Central memory CD8-positive, alpha-beta T cell (primary cell): Measurements from ENCODE around the gene USP53.
"Not testable (repeated sequence)": the region's sequence is repeated elsewhere in the genome, so short reads cannot be mapped to it uniquely, and the experiment has no call there.

Source experiments
- ATAC-seq: fragments of 150-1000 bp; cut with Tn5 transposase; replicated peaks from 2 replicates; pipeline ENCODE4 v1.10.0; 2022; ENCODE audit warnings: mild to moderate bottlenecking, moderate FRiP score, moderate number of reproducible peaks; ENCODE audit not compliant: poor library complexity, severe bottlenecking; ENCODE audit errors: extremely low read depth
- DNase-seq, 2 donors: peaks; one replicate each; pipeline ENCODE4 v3.0.0; 2021; ENCODE audit warnings: low spot score in 2 of 2
- H3K27ac Mint-ChIP-seq: one replicate; pipeline ENCODE4 v1.8.0; 2022; ENCODE audit warnings: low read depth, mild to moderate bottlenecking, moderate library complexity, mixed read lengths
- H3K27me3 Mint-ChIP-seq: one replicate; pipeline ENCODE4 v1.8.0; 2022; ENCODE audit warnings: mixed read lengths
- H3K36me3 Mint-ChIP-seq: one replicate; pipeline ENCODE4 v1.8.0; 2022; ENCODE audit warnings: mild to moderate bottlenecking, moderate library complexity, mixed read lengths; ENCODE audit not compliant: insufficient read depth
- H3K4me1 Mint-ChIP-seq: one replicate; pipeline ENCODE4 v1.8.0; 2022; ENCODE audit warnings: mixed read lengths
- H3K4me3 Mint-ChIP-seq: one replicate; pipeline ENCODE4 v1.8.0; 2022; ENCODE audit warnings: mild to moderate bottlenecking, moderate library complexity, mixed read lengths
- H3K9me3 Mint-ChIP-seq: one replicate; pipeline ENCODE4 v1.8.0; 2022; ENCODE audit warnings: mixed read lengths

USP53 gene

DNA sequence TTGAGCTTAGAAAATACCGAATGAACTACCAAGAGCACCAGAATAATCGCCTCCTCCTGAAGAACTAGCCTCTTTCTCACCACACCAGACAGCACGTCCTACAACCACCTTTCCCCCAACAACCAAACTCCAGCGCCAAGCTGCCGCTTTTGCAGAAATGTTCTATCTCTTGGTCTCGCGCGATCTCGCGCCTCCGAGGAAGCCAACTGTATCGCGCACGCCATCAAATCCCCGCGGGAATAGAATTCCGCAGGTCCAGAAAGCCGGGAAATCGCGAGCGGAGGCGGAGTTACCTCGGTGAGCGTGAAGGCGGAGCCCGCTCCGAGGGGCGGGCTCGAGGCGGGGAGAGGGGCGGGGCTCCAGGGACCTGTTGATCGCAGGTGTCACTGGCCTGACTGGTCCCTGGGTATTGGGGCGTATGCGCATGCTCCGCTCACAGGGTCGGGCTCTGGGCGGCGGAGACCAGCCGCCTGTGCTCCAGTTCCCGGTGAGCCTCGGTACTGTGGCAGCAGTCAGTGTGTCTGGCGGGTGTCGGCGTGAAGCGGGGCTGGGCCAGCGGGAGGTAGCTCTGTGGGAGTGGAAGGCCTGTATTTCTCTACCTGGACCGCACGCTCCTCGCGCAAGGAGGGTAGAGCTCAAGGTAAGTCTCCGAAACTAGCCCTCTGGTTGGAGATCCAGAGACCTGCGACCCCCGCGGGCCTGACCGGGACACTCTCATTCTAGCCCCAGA, at the start of gene USP53:
Gene USP53 (plus strand): TSS at position 480 of the 730 bp plus-strand sequence. CDS start 27,047 bp downstream, outside the sequence.
- Mint-ChIP-seq H3K4me1 (peaks cover 27% of the 10 kb centered on the region), H3K9me3 (no peaks in the 10 kb centered on the region), H3K36me3 (peaks cover 11% of the 10 kb centered on the region), H3K27ac (peak within 1 kb of the TSS; percentile 96), H3K4me3 (peak within 1 kb of the TSS; percentile 94), H3K27me3 (no peaks in the 10 kb centered on the region)
- ATAC-seq (peak; percentile 89), DNase-seq (peak; percentile 91)

DNA sequence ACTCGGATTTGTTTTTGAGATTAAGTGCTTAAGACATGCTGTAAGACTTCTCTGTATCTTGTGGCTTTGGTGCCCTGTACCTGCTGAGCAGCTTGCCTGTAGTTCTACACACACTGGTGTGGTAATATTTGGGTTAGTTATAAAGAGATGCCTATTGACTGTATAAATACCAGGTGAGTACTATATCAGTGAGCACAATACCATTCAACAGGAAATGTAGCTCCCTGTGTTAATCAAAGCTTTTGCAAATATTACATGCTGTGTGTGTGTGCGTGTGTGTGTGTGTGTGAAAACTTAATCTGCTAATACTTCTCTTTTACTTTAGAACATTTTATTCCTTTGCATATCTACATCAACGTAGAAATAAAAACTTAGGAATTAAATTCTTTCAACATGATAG, 46.7 kb upstream of the USP53 start:
- H3K36me3 Mint-ChIP-seq: no peaks in the 10 kb centered on the region
- H3K27ac Mint-ChIP-seq: no peak overlapping the region
- H3K4me3 Mint-ChIP-seq: no peak overlapping the region
- H3K4me1 Mint-ChIP-seq: no peaks in the 10 kb centered on the region
- H3K9me3 Mint-ChIP-seq: no peaks in the 10 kb centered on the region
- no peak for DNase-seq
- no peak for ATAC-seq
- H3K27me3 Mint-ChIP-seq: peaks cover 27% of the 10 kb centered on the region

DNA sequence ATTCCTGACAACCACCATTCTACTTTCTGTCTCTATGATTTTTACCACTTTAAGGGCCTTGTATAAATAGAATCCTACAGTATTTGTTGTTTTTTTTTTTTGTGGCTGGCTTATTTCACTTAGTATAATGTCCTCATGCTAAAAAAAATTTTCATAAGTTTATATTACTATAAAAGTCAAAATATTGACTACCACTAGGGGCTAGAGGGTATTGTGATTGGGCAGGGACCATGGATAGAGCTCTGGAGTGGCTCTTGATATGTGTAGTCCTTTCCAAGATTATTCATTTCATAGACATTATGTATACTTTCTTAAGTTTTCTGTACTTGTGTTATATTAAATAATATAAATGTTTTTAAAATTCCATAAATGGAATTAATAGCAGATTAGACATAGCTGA, 42.3 kb upstream of the USP53 start:
- ATAC-seq (no peak), DNase-seq (no peak)
- Mint-ChIP-seq H3K27ac (no peak overlapping the region), H3K4me1 (no peaks in the 10 kb centered on the region), H3K4me3 (no peak overlapping the region), H3K36me3 (no peaks in the 10 kb centered on the region), H3K27me3 (peaks cover 6% of the 10 kb centered on the region), H3K9me3 (no peaks in the 10 kb centered on the region)

DNA sequence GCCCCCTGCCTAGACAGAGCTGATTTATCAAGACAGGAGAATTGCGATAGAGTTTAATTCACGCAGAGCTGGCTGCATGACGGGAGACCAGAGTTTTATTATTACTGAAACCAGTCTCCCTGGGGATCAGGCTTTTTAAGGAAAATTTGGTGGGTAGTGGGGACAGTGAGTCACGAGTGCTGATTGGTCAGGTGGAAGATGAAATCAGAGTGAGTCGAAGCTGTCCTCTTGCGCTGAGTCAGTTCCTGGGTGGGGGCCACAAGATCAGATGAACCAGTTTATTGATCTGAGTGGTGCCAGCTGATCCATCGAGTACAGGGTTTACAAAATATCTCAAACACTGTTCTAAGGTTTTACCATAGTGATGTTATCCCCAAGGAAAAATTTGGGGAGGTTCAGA, 40.3 kb upstream of the USP53 start:
- no peaks in the 10 kb centered on the region for H3K4me1 Mint-ChIP-seq
- DNase-seq: no peak
- H3K27me3 Mint-ChIP-seq: peaks cover 12% of the 10 kb centered on the region
- ATAC-seq: no peak
- no peaks in the 10 kb centered on the region for H3K9me3 Mint-ChIP-seq
- peaks cover 2% of the 10 kb centered on the region for H3K36me3 Mint-ChIP-seq
- no peak overlapping the region for H3K4me3 Mint-ChIP-seq
- H3K27ac Mint-ChIP-seq: no peak overlapping the region

DNA sequence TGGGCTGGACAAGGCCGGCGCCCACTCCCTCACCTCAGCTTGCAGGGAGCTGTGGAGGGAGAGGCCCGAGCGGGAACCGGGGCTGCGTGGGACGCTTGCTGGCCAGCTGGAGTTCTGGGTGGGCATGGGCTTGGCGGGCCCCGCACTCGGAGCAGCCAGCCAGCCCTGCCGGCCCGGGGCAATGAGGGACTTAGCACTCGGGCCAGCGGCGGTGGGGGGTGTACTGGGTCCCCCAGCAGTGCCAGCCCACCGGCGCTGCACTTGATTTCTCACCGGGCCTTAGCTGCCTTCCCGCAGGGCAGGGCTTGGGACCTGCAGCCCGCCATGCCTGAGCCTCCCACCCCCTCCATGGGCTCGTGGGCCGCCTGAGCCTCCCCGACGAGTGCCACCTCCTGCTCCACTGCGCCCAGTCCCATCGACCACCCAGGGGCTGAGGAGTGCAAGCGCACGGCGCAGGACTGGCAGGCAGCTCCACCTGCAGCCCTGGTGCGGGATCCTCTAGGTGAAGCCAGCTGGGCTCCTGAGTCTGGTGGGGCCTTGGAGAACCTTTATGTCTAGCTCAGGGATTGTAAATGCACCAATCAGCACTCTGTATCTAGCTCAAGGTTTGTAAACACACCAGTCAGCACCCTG, 38.7 kb upstream of the USP53 start:
- not testable (repeated sequence) for H3K9me3 Mint-ChIP-seq, H3K27ac Mint-ChIP-seq, ATAC-seq, H3K36me3 Mint-ChIP-seq, DNase-seq, H3K4me1 Mint-ChIP-seq, H3K4me3 Mint-ChIP-seq
- H3K27me3 Mint-ChIP-seq: peaks cover 28% of the 10 kb centered on the region

DNA sequence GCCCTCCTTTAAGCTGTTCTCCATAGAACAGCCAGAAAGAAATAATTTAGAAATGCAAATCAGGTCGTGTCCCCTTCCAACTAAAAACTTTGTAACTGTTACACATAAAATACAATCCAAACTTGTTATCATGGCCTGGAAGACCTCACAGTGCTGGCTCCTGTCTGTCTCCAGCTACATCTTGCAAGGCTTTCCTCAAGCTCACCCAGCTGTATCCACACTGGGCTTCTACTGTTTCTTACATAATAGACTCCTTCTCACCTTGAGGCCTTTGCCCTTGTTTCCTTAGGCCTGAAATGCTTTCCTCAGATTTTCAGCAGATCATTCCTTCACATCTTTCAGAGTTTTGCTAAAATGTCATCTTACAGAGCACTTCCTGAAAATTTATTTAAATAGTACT, 33.5 kb upstream of the USP53 start:
- H3K4me3 Mint-ChIP-seq: no peak overlapping the region
- ATAC-seq: no peak
- no peaks in the 10 kb centered on the region for H3K4me1 Mint-ChIP-seq
- no peaks in the 10 kb centered on the region for H3K9me3 Mint-ChIP-seq
- no peak for DNase-seq
- H3K36me3 Mint-ChIP-seq: peaks cover 2% of the 10 kb centered on the region
- H3K27me3 Mint-ChIP-seq: peaks cover 55% of the 10 kb centered on the region
- H3K27ac Mint-ChIP-seq: no peak overlapping the region

DNA sequence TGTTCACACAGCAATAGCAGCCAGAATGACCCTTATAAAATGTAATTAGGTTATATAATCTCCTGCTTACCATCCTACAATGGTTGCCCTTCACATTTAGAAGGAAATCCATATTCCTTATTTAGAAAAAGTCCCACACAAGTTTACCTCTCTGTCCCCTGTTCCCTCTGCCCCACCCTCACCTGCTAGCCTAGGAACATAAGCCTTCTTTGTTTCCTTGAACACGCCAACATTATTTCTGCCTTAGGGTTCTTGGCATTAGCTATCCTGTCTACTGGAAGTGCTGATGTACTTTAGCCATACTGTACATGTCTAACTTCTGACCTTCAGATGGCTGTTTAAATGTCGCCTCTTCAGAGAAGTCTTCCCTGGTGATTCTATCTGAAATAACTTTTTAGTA, 28.4 kb upstream of the USP53 start:
- Mint-ChIP-seq H3K36me3 (no peaks in the 10 kb centered on the region), H3K4me1 (no peaks in the 10 kb centered on the region), H3K27ac (no peak overlapping the region), H3K27me3 (peaks cover 40% of the 10 kb centered on the region), H3K4me3 (no peak overlapping the region), H3K9me3 (no peaks in the 10 kb centered on the region)
- no peak for ATAC-seq
- DNase-seq: no peak

DNA sequence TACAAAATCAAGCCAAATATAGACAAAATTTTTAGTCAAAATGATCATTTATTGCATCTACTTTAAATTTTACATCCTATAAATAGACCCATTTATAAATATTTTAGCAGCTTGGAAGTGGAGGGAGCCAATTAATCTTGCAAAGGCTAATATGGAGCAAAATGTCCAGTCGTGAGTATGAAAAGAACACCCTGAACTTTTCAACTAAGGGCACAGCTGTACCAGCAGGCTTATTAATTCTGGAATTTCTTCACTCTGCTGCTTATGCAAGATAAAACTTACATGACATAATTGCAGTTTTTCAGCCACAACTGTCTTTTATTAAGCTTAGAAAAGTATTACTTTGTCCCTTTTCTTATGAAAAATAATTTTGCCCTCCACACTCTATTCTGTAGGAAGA, 22.9 kb upstream of the USP53 start:
- H3K4me1 Mint-ChIP-seq: no peaks in the 10 kb centered on the region
- ATAC-seq: no peak
- H3K4me3 Mint-ChIP-seq: no peak overlapping the region
- H3K27me3 Mint-ChIP-seq: peaks cover 9% of the 10 kb centered on the region
- DNase-seq: no peak
- H3K27ac Mint-ChIP-seq: no peak overlapping the region
- no peaks in the 10 kb centered on the region for H3K36me3 Mint-ChIP-seq
- no peaks in the 10 kb centered on the region for H3K9me3 Mint-ChIP-seq

DNA sequence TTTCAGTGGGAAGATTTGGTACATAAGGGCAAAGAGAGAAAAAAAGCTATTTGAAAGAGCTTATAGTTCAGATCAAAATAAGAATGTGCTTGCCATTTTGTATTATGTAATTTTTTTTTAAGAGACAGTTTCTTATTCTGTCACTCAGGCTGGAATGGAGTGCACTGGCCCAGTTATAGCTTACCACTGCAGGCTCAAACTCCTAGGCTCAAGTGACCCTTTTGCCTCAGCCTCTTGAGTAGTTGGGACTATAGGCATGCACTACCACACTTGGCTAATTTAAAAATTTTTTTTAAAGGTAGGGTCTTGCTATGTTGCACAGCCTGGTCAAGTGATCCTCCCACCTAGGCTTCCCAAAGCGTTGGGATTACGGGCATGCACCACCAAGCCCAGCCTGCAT, 22.2 kb upstream of the USP53 start:
- Mint-ChIP-seq H3K36me3 (no peaks in the 10 kb centered on the region), H3K9me3 (no peaks in the 10 kb centered on the region), H3K4me1 (no peaks in the 10 kb centered on the region), H3K27ac (no peak overlapping the region), H3K27me3 (peaks cover 2% of the 10 kb centered on the region), H3K4me3 (no peak overlapping the region)
- DNase-seq: no peak
- ATAC-seq: no peak

DNA sequence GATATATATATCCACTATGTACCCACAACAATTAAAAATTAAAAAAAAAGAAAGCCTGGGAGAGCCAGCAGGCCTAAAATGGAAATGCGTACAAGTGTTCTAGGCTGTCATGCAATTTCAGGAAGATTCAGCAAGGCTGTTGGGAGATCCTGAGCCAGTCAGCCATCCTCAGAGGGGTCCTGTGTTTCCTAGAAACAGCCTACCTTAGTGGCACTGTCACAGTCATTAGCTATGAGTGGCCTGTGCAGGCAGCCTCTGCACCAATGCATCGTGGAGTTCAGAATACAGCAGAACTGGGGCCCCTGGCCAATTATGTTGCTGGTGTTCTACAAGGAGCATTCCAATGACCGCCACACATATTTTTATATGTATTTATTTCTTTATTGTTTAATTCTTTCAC, 21.0 kb upstream of the USP53 start:
- H3K4me1 Mint-ChIP-seq: no peaks in the 10 kb centered on the region
- H3K4me3 Mint-ChIP-seq: no peak overlapping the region
- no peak overlapping the region for H3K27ac Mint-ChIP-seq
- no peaks in the 10 kb centered on the region for H3K9me3 Mint-ChIP-seq
- H3K27me3 Mint-ChIP-seq: no peaks in the 10 kb centered on the region
- H3K36me3 Mint-ChIP-seq: no peaks in the 10 kb centered on the region
- DNase-seq (no peak), ATAC-seq (no peak)

DNA sequence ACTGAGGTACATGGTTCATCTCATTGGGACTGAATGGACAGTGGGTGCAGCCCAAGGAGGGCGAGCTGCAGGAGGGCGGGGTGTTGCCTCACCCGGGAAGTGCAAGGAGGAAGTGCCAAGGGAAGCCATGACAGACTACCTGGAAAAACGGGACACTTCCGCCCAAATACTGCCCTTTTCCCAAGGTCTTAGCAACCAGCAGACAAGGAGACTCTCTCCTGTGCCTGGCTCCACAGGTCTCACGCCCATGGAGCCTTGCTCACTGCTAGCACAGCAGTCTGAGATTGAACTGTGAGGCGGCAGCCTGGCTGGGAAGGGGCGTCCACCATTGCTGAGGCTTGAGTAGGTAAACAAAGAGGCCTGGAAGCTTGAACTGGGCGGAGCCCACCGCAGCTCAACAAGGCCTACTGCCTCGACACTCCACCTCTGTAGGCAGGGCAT, 14.7 kb upstream of the USP53 start:
- Mint-ChIP-seq H3K27ac (no peak overlapping the region), H3K4me1 (no peaks in the 10 kb centered on the region), H3K9me3 (no peaks in the 10 kb centered on the region), H3K36me3 (peaks cover 2% of the 10 kb centered on the region), H3K4me3 (no peak overlapping the region), H3K27me3 (peaks cover 46% of the 10 kb centered on the region)
- no peak for DNase-seq
- no peak for ATAC-seq

DNA sequence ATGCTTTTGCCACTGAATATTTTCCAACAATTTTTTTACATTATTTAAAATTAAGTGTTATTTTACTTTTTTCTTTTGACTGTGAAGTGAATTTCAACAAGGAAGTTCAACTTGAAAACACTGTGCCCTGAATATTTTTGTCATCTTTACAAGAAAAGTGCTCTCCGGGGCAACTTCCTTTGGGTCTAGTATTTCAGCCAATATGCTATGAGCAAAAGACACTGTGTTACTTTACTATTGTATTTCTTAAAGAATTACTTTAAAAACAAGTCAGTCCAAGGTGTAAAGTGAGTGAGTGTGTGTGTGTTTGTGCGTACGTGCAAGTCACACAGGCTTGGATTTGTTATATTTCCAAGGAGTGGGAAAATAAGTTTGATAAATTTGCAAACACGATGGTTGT, 7.6 kb upstream of the USP53 start:
- Mint-ChIP-seq H3K27me3 (peaks cover 31% of the 10 kb centered on the region), H3K27ac (no peak overlapping the region), H3K36me3 (peaks cover 2% of the 10 kb centered on the region), H3K4me3 (no peak overlapping the region), H3K4me1 (no peaks in the 10 kb centered on the region), H3K9me3 (no peaks in the 10 kb centered on the region)
- DNase-seq (no peak), ATAC-seq (no peak)

DNA sequence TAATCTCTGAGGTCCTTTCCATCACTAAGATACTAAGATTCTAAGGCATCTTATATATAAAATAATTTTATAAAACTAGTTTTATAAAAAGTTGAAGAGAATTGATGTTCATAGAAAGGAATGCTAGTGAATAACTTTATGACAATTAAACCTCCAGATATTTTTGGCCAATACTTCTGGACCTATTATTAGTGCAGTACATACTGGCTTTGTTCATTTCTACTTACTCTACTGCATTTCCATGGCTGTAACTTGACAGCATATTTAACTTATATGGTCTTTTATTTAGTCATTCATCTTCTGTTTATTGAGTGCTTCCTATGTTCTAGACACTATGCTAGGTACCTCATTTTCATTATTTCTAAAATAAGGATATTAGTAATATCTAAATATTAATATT, 6.8 kb upstream of the USP53 start:
- DNase-seq (no peak), ATAC-seq (no peak)
- Mint-ChIP-seq H3K27me3 (peaks cover 24% of the 10 kb centered on the region), H3K4me1 (peaks cover 3% of the 10 kb centered on the region), H3K9me3 (no peaks in the 10 kb centered on the region), H3K4me3 (no peak overlapping the region), H3K36me3 (peaks cover 2% of the 10 kb centered on the region), H3K27ac (no peak overlapping the region)
